GM12872 (cell line): ENCODE data around the gene RANBP10.

ENCODE experiments used
- TF ChIP-seq, protein P1 (sequence below): IDR thresholded peaks from 3 replicates; pipeline ENCODE4 v1.5.1; 2011; ENCODE audit warnings: low read depth, mild to moderate bottlenecking, low read length, moderate library complexity; ENCODE audit not compliant: insufficient read depth

Gene RANBP10

DNA sequence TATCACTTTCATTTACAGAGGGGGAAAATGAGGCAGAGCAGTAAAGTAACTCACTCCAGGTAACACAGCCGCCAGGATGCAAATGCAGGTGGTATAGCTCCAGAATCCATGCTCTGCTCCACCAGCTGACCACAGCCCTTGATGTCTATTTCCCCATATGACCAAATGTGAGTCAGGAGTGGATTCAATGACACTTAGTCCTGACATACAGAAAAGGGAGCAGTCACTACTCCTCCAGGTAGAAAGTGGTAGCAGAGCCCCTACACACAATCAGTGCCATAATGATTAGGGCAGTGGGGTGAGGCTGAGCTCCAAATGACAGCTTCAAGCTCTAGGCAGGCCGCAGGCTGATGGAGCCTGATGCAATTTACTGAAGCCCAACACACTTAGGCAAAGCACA, 44.0 kb downstream of the RANBP10 start:
- TF ChIP-seq, protein P1, sequence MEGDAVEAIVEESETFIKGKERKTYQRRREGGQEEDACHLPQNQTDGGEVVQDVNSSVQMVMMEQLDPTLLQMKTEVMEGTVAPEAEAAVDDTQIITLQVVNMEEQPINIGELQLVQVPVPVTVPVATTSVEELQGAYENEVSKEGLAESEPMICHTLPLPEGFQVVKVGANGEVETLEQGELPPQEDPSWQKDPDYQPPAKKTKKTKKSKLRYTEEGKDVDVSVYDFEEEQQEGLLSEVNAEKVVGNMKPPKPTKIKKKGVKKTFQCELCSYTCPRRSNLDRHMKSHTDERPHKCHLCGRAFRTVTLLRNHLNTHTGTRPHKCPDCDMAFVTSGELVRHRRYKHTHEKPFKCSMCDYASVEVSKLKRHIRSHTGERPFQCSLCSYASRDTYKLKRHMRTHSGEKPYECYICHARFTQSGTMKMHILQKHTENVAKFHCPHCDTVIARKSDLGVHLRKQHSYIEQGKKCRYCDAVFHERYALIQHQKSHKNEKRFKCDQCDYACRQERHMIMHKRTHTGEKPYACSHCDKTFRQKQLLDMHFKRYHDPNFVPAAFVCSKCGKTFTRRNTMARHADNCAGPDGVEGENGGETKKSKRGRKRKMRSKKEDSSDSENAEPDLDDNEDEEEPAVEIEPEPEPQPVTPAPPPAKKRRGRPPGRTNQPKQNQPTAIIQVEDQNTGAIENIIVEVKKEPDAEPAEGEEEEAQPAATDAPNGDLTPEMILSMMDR: no peak

DNA sequence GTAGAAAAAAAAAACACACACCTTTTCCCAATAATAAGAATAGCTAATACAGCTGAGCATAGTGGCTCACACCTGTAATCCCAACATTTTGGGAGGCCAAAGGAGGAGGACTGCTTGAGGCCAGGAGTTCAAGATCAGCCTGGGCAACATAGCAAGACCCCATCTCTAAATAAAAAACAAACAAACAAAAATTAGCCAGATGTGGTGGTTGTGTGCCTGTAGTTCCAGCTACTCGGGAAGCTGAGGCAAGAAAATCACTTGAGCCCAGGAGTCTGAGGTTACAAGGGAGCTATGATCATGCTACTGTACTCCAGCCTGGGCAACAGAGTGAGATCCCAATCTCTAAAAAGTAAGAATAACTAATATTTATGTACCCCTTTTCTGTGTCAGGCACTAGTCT, 44.4 kb downstream of the RANBP10 start:
- TF ChIP-seq, protein P1: no peak

DNA sequence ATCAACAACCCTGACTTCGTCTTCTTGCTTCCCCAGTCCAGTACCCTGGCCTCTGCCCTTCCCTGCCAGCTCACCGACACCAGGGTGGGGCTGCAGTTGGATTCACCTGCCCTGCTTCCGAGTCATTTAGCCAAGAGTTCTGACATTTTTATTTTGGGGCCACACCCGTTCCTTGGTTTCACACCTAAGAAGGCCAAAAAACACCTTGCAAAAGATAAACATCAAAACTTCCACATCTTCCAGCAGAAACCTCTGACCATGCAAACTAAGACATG, 45.5 kb downstream of the RANBP10 start:
- TF ChIP-seq, protein P1: no peak

DNA sequence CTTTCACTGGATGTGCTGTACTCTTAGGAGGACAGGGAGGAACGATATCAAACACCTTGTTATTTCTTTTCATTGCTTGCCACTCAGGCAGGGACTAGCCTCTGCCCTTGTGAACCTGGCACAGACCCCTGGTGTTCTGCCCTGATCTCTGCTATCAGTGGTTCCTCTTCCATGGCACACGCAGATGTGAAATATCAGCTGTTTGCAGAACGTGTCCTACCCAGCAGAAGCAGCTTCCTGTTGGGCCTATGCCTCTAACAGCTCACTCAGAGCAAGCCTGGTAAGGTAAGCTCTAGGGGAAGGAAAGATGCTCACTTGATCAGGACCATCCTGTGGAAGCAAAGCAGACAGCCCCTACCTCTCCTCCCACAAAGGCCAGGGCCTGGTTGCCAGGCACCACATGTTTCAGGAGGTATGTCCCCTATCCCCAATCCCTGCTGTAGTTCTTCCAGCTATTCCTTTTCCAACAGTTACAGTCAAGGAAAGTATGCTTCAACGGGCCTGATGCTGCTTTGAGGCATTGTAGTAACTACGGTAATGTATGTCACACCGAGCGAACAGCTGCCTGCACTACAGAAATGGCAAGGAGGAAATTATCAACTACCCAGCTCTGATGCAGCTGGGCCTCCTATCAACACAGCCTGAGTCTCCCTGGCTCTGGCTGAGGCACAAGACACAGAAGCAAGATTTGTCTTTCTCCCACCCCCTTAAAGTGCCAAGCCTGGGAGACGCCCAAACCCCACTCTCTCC, 46.0 kb downstream of the RANBP10 start:
- TF ChIP-seq, protein P1: no peak

DNA sequence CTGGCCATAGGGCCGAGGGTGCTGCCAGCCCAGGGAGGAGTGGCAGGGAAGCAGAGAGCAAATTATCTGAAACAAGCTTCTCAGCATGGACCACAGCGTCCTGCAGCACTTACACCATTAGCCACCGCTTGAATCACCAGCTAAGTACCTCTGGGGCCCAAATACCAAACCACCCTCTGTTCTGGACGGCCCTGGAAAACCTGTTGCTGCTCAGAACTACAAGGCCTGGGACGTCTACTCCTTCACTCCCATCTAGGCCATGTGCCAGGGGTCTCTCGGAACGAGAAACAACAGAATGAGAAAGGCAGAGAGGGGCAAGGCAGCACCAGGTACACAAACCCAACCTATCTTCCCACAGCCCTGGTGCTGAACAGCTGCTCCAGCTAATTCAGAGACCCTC, 47.4 kb downstream of the RANBP10 start:
- TF ChIP-seq, protein P1: no peak

DNA sequence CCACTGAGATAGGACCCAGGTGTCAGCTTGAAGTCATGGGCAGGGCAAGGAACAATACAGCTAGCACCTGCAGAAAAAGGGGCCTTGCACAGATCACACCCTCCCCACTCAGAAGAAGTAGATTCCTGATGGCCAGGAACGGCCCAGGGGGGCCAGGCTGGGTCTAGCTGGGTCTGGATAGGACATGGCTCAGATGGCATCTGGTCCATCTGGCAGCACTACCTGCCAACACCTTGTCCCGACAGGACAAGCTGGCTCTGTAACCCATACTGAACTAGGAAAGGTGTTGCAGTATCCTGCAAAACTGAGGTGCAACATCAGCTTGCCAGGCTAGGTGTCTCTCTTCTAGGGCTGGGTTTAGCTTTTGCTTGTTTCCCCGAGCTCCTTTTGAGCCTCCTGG, 48.4 kb downstream of the RANBP10 start:
- TF ChIP-seq, protein P1: no peak

DNA sequence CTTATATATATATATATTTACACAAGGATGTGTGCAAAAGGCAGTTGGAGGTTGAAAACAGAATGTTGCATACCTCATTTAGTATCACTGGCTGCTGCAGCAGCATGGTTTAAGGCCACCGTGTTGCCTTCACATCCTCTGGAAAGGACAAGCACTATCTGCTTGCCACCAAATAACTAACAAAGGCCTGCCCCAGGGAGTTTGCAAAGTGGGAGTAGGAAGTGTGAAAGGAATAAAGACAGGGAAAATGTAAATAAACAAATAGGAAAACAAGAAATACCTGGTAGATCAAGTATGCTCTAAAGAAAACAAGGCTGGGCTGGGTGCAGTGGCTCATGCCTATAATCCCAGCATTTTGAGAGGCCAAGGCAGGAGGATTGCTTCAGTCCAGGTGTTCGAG, 53.7 kb downstream of the RANBP10 start:
- TF ChIP-seq, protein P1: no peak

DNA sequence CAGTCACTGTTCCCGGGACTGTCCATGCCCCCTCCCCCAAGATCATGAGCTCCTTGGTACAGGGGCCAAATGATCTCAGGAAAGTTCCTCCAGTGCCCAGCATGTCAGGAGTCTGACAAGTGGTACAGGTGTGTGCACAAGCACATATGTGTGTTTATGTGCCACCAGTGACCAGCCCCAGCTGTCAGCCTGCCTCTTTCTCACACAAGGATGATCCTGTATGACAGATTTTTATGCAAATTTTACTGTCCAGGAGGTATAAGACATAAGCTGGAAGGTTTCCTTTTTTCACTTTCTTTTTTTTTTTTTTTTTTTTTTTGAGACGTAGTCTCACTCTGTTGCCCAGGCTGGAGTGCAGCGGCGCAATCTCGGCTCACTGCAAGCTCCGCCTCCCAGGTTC, 55.9 kb downstream of the RANBP10 start:
- TF ChIP-seq, protein P1: no peak
